GM23338 (cell line): ENCODE measurements around the gene YTHDF1. TPM values are rescaled to one million over a fixed set of nuclear protein-coding genes. Genes with fewer than 3 reads are reported as not detected.

Experiments
- ATAC-seq: fragments of 200-7000 bp; cut with Tn5 transposase; 3 replicates; pipeline ENCODE4 v1.9.1; 2020
- DNase-seq: peaks from one replicate; pipeline ENCODE4 v3.0.0-alpha.2; 2015; ENCODE audit warnings: low spot score
- H2AFZ ChIP-seq: fragments of 200-600 bp; sonication (generic); 2 replicates; pipeline ENCODE4 v1.8.0; 2016; ENCODE audit warnings: antibody characterized with exemption, mild to moderate bottlenecking, moderate library complexity
- H3F3A ChIP-seq: fragments of 200-600 bp; sonication (generic); replicated peaks from 2 replicates; pipeline ENCODE4 v1.8.0; 2017; ENCODE audit warnings: antibody characterized with exemption, mixed run types, low read depth
- H3K27ac ChIP-seq: fragments of 200-600 bp; sonication (generic); 2 replicates; pipeline ENCODE4 v1.6.1; 2016; ENCODE audit warnings: low read depth
- H3K27me3 ChIP-seq: fragments of 200-600 bp; sonication (generic); 2 replicates; pipeline ENCODE4 v1.8.0; 2016; ENCODE audit warnings: mild to moderate bottlenecking, mixed run types, moderate library complexity; ENCODE audit not compliant: insufficient read depth
- H3K36me3 ChIP-seq: fragments of 200-600 bp; sonication (generic); 2 replicates; pipeline ENCODE4 v1.8.0; 2016; ENCODE audit warnings: mild to moderate bottlenecking; ENCODE audit not compliant: insufficient read depth
- H3K4me1 ChIP-seq: fragments of 200-600 bp; sonication (generic); 2 replicates; pipeline ENCODE4 v1.8.0; 2016; ENCODE audit warnings: mild to moderate bottlenecking, moderate library complexity; ENCODE audit not compliant: insufficient read depth
- H3K4me2 ChIP-seq: fragments of 200-600 bp; sonication (generic); 2 replicates; pipeline ENCODE4 v1.7.1; 2017; ENCODE audit warnings: mixed run types
- H3K4me3 ChIP-seq: fragments of 200-600 bp; sonication (generic); 2 replicates; pipeline ENCODE4 v1.6.1; 2016; ENCODE audit warnings: mixed run types
- H3K79me2 ChIP-seq: fragments of 200-600 bp; sonication (generic); replicated peaks from 2 replicates; pipeline ENCODE4 v1.8.0; 2017; ENCODE audit warnings: mild to moderate bottlenecking; ENCODE audit not compliant: insufficient read depth
- H3K9me2 ChIP-seq: fragments of 200-600 bp; sonication (generic); 2 replicates; pipeline ENCODE4 v1.8.0; 2017; ENCODE audit not compliant: insufficient read depth
- H4K20me1 ChIP-seq: fragments of 200-600 bp; sonication (generic); replicated peaks from 2 replicates; pipeline ENCODE4 v1.8.0; 2017; ENCODE audit warnings: mild to moderate bottlenecking; ENCODE audit not compliant: insufficient read depth
- H3K27ac Mint-ChIP-seq: 2 replicates; pipeline ENCODE4 v1.8.0; 2020; ENCODE audit warnings: inconsistent platforms, mild to moderate bottlenecking, moderate library complexity, mixed read lengths
- H3K27me3 Mint-ChIP-seq: 3 replicates; pipeline ENCODE4 v1.8.0; 2022; ENCODE audit warnings: low read depth, mild to moderate bottlenecking, moderate library complexity, mixed read lengths, inconsistent platforms; ENCODE audit not compliant: insufficient read depth, poor library complexity
- H3K36me3 Mint-ChIP-seq: 3 replicates; pipeline ENCODE4 v1.8.0; 2021; ENCODE audit warnings: low read depth, mild to moderate bottlenecking, inconsistent platforms, moderate library complexity, mixed read lengths
- H3K4me1 Mint-ChIP-seq: 3 replicates; pipeline ENCODE4 v1.8.0; 2020; ENCODE audit warnings: mild to moderate bottlenecking, inconsistent platforms, mixed read lengths
- H3K4me3 Mint-ChIP-seq: 3 replicates; pipeline ENCODE4 v1.8.0; 2021; ENCODE audit warnings: moderate library complexity, mild to moderate bottlenecking, inconsistent platforms, mixed read lengths
- H3K9me3 Mint-ChIP-seq: 3 replicates; pipeline ENCODE4 v1.8.0; 2020; ENCODE audit warnings: moderate library complexity, mild to moderate bottlenecking, inconsistent platforms, mixed read lengths
- CREB1 ChIP-seq: fragments of 250-450 bp; sonication (Bioruptor Pico); IDR thresholded peaks from 2 replicates; pipeline ENCODE4 v1.5.0; 2020; ENCODE audit warnings: low read depth, mild to moderate bottlenecking, moderate library complexity
- EZH2 ChIP-seq: fragments of 200-600 bp; sonication (generic); IDR thresholded peaks from one replicate; pipeline ENCODE4 v1.8.0; 2017; ENCODE audit warnings: antibody characterized with exemption, mild to moderate bottlenecking, low read depth; ENCODE audit not compliant: unreplicated experiment
- EZH2phosphoT487 ChIP-seq: fragments of 200-600 bp; sonication (generic); IDR thresholded peaks from one replicate; pipeline ENCODE4 v1.8.1; 2018; ENCODE audit warnings: antibody characterized with exemption; ENCODE audit not compliant: unreplicated experiment
- JUNB ChIP-seq: IDR thresholded peaks from one replicate; pipeline ENCODE4 v1.6.1; 2016; ENCODE audit warnings: antibody characterized with exemption; ENCODE audit not compliant: unreplicated experiment
- NANOG ChIP-seq: IDR thresholded peaks from 2 replicates; pipeline ENCODE4 v1.6.1; 2016; ENCODE audit warnings: antibody characterized with exemption, borderline replicate concordance
- POLR2AphosphoS5 ChIP-seq: IDR thresholded peaks from 2 replicates; pipeline ENCODE4 v1.6.1; 2016; ENCODE audit warnings: antibody characterized with exemption, low read depth
- STAT1 ChIP-seq: IDR thresholded peaks from one replicate; pipeline ENCODE4 v1.6.1; 2016; ENCODE audit warnings: antibody characterized with exemption; ENCODE audit not compliant: unreplicated experiment
- ZNF114 ChIP-seq: fragments of 250-450 bp; sonication (Bioruptor Pico); IDR thresholded peaks from 2 replicates; pipeline ENCODE4 v1.5.0; 2020; ENCODE audit warnings: mild to moderate bottlenecking, moderate library complexity
- ZNF331 ChIP-seq: fragments of 250-450 bp; sonication (Bioruptor Pico); IDR thresholded peaks from 2 replicates; pipeline ENCODE4 v1.5.0; 2020; ENCODE audit warnings: low read depth, mild to moderate bottlenecking, moderate library complexity
- polyA plus RNA-seq: library from polyadenylated mRNA; unstranded; fragments of >200 nt; fragmentation: Nextera tagmentation; extraction: Ambion mirVana; gene quantifications from 2 replicates; pipeline ENCODE4 v1.2.1, GENCODE V29; 2016
- total RNA-seq: library from RNA; depleted of rRNA; stranded (reverse); fragments of >200 nt; shearing (Covaris generic); gene quantifications from 2 replicates; pipeline ENCODE4 v1.2.3, GENCODE V29; 2014
- TF ChIP-seq, protein P1 (sequence below): IDR thresholded peaks from 2 replicates; pipeline ENCODE4 v1.6.1; 2016; ENCODE audit warnings: antibody characterized with exemption
- TF ChIP-seq, protein P2 (sequence below): fragments of 250-450 bp; sonication (Bioruptor Pico); IDR thresholded peaks from 2 replicates; pipeline ENCODE4 v1.5.0; 2020; ENCODE audit warnings: mild to moderate bottlenecking, moderate library complexity
- TF ChIP-seq, protein P3 (sequence below): IDR thresholded peaks from one replicate; pipeline ENCODE4 v1.6.1; 2018; ENCODE audit warnings: antibody characterized with exemption; ENCODE audit not compliant: unreplicated experiment
- TF ChIP-seq, protein P4 (sequence below), 2 experiments: fragments of 200-600 bp in 1 of 2; sonication (generic) in 1 of 2; conservative IDR thresholded peaks; 2 replicates each; pipeline versions ENCODE4 v1.5.1 to v1.6.1; 2016 to 2017; ENCODE audit warnings: antibody characterized with exemption in 2 of 2, low read depth in 2 of 2, mild to moderate bottlenecking in 2 of 2, moderate library complexity in 1 of 2

The YTHDF1 gene
- total and polyA plus RNA-seq, 2 experiments from 2014 or later = 30.9 to 64.3 TPM

DNA sequence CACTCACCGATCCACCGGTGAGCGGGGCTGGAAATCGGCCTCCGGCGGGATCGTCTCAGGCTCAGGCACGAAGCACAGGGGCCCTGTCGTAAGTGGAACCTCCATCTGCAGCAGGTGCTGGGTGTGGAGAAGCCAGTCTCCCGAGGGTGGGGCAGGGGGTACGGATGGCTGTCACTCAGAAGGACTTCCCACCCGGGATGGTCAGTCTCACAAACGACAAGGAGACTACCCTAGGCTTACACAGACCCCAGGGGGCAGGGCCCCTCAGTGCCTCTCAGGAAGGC, 27.8 kb downstream of the YTHDF1 start:
- Mint-ChIP-seq H3K4me3 (no peak overlapping the region), H3K9me3 (no peaks in the 10 kb centered on the region; the same call in 2 of the 3 replicates), H3K4me1 (no peaks in the 10 kb centered on the region), H3K36me3 (no peaks in the 10 kb centered on the region), H3K27me3 (peaks cover 42% of the 10 kb centered on the region), H3K27ac (no peak overlapping the region)
- no peaks in the 10 kb centered on the region for H3K4me1 ChIP-seq
- no peak overlapping the region for H2AFZ ChIP-seq
- no peaks in the 10 kb centered on the region for H3K36me3 ChIP-seq
- no peak for ATAC-seq
- peaks cover 1% of the 10 kb centered on the region; the same call in 1 of the 2 replicates for H4K20me1 ChIP-seq
- H3K27me3 ChIP-seq = no peaks in the 10 kb centered on the region
- peaks cover 15% of the 10 kb centered on the region for H3F3A ChIP-seq
- no peak overlapping the region for H3K4me2 ChIP-seq
- DNase-seq = no peak
- TF ChIP-seq CREB1 (CRISPR knock-in tag) (no peak), NANOG (no peak), ZNF114 (no peak), EZH2 (no peak), EZH2phosphoT487 (no peak), POLR2AphosphoS5 (no peak), ZNF331 (CRISPR knock-in tag) (no peak), STAT1 (no peak), JUNB (no peak)
- TF ChIP-seq, protein P1, sequence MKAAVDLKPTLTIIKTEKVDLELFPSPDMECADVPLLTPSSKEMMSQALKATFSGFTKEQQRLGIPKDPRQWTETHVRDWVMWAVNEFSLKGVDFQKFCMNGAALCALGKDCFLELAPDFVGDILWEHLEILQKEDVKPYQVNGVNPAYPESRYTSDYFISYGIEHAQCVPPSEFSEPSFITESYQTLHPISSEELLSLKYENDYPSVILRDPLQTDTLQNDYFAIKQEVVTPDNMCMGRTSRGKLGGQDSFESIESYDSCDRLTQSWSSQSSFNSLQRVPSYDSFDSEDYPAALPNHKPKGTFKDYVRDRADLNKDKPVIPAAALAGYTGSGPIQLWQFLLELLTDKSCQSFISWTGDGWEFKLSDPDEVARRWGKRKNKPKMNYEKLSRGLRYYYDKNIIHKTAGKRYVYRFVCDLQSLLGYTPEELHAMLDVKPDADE = no peak
- TF ChIP-seq, protein P2, sequence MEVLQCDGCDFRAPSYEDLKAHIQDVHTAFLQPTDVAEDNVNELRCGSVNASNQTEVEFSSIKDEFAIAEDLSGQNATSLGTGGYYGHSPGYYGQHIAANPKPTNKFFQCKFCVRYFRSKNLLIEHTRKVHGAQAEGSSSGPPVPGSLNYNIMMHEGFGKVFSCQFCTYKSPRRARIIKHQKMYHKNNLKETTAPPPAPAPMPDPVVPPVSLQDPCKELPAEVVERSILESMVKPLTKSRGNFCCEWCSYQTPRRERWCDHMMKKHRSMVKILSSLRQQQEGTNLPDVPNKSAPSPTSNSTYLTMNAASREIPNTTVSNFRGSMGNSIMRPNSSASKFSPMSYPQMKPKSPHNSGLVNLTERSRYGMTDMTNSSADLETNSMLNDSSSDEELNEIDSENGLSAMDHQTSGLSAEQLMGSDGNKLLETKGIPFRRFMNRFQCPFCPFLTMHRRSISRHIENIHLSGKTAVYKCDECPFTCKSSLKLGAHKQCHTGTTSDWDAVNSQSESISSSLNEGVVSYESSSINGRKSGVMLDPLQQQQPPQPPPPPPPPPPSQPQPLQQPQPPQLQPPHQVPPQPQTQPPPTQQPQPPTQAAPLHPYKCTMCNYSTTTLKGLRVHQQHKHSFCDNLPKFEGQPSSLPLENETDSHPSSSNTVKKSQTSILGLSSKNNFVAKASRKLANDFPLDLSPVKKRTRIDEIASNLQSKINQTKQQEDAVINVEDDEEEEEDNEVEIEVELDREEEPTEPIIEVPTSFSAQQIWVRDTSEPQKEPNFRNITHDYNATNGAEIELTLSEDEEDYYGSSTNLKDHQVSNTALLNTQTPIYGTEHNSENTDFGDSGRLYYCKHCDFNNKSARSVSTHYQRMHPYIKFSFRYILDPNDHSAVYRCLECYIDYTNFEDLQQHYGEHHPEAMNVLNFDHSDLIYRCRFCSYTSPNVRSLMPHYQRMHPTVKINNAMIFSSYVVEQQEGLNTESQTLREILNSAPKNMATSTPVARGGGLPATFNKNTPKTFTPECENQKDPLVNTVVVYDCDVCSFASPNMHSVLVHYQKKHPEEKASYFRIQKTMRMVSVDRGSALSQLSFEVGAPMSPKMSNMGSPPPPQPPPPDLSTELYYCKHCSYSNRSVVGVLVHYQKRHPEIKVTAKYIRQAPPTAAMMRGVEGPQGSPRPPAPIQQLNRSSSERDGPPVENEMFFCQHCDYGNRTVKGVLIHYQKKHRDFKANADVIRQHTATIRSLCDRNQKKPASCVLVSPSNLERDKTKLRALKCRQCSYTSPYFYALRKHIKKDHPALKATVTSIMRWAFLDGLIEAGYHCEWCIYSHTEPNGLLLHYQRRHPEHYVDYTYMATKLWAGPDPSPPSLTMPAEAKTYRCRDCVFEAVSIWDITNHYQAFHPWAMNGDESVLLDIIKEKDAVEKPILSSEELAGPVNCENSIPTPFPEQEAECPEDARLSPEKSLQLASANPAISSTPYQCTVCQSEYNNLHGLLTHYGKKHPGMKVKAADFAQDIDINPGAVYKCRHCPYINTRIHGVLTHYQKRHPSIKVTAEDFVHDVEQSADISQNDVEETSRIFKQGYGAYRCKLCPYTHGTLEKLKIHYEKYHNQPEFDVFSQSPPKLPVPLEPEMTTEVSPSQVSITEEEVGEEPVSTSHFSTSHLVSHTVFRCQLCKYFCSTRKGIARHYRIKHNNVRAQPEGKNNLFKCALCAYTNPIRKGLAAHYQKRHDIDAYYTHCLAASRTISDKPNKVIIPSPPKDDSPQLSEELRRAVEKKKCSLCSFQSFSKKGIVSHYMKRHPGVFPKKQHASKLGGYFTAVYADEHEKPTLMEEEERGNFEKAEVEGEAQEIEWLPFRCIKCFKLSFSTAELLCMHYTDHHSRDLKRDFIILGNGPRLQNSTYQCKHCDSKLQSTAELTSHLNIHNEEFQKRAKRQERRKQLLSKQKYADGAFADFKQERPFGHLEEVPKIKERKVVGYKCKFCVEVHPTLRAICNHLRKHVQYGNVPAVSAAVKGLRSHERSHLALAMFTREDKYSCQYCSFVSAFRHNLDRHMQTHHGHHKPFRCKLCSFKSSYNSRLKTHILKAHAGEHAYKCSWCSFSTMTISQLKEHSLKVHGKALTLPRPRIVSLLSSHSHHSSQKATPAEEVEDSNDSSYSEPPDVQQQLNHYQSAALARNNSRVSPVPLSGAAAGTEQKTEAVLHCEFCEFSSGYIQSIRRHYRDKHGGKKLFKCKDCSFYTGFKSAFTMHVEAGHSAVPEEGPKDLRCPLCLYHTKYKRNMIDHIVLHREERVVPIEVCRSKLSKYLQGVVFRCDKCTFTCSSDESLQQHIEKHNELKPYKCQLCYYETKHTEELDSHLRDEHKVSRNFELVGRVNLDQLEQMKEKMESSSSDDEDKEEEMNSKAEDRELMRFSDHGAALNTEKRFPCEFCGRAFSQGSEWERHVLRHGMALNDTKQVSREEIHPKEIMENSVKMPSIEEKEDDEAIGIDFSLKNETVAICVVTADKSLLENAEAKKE (CRISPR knock-in tag) = no peak
- TF ChIP-seq, protein P3, sequence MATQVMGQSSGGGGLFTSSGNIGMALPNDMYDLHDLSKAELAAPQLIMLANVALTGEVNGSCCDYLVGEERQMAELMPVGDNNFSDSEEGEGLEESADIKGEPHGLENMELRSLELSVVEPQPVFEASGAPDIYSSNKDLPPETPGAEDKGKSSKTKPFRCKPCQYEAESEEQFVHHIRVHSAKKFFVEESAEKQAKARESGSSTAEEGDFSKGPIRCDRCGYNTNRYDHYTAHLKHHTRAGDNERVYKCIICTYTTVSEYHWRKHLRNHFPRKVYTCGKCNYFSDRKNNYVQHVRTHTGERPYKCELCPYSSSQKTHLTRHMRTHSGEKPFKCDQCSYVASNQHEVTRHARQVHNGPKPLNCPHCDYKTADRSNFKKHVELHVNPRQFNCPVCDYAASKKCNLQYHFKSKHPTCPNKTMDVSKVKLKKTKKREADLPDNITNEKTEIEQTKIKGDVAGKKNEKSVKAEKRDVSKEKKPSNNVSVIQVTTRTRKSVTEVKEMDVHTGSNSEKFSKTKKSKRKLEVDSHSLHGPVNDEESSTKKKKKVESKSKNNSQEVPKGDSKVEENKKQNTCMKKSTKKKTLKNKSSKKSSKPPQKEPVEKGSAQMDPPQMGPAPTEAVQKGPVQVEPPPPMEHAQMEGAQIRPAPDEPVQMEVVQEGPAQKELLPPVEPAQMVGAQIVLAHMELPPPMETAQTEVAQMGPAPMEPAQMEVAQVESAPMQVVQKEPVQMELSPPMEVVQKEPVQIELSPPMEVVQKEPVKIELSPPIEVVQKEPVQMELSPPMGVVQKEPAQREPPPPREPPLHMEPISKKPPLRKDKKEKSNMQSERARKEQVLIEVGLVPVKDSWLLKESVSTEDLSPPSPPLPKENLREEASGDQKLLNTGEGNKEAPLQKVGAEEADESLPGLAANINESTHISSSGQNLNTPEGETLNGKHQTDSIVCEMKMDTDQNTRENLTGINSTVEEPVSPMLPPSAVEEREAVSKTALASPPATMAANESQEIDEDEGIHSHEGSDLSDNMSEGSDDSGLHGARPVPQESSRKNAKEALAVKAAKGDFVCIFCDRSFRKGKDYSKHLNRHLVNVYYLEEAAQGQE = no peak
- TF ChIP-seq, protein P4, sequence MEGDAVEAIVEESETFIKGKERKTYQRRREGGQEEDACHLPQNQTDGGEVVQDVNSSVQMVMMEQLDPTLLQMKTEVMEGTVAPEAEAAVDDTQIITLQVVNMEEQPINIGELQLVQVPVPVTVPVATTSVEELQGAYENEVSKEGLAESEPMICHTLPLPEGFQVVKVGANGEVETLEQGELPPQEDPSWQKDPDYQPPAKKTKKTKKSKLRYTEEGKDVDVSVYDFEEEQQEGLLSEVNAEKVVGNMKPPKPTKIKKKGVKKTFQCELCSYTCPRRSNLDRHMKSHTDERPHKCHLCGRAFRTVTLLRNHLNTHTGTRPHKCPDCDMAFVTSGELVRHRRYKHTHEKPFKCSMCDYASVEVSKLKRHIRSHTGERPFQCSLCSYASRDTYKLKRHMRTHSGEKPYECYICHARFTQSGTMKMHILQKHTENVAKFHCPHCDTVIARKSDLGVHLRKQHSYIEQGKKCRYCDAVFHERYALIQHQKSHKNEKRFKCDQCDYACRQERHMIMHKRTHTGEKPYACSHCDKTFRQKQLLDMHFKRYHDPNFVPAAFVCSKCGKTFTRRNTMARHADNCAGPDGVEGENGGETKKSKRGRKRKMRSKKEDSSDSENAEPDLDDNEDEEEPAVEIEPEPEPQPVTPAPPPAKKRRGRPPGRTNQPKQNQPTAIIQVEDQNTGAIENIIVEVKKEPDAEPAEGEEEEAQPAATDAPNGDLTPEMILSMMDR (conservative IDR thresholded peaks at IDR 0.05; ENCODE audit: low read depth in 2 of 2) = no peak
- H3K79me2 ChIP-seq = no peaks in the 10 kb centered on the region
- H3K9me2 ChIP-seq = no peaks in the 10 kb centered on the region
- H3K4me3 ChIP-seq = no peak overlapping the region
- H3K27ac ChIP-seq = no peak overlapping the region
